NCI-H69 (cell line): ENCODE measurements around the gene BCL11B.

Experiments
- DNase-seq: peaks from one replicate; lab custom pipeline; 2025; lab: John Stamatoyannopoulos, UW

The BCL11B gene

GRCh38 chr14:99159341-99160340, 112.4 kb downstream of the BCL11B start:
- DNase-seq = no peak

- DNase-seq = no peak
Measured at GRCh38 chr14:99158646-99159165, 113.3 kb downstream of the BCL11B start.

DNA sequence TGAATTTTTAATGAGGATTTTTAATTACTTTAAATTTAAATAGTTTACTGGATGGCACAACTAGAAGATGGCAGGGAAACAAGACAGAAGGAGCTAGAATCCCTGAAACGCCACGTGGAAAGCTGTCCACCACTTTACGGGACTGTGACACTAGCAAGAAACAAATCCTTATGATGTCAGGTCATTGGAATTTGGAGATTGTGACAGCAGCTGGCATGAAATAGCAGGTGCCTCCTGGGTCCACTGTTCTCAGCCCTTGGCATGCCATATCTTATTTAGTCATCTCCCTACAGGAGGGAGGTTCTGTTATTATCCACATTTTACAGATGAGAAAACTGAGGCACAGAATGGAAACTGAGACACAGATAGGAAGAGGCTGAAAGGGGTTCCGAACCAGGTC, 113.8 kb downstream of the BCL11B start:
- no peak for DNase-seq

- DNase-seq = no peak
Measured at GRCh38 chr14:99157676-99158075, 114.3 kb downstream of the BCL11B start.

DNA sequence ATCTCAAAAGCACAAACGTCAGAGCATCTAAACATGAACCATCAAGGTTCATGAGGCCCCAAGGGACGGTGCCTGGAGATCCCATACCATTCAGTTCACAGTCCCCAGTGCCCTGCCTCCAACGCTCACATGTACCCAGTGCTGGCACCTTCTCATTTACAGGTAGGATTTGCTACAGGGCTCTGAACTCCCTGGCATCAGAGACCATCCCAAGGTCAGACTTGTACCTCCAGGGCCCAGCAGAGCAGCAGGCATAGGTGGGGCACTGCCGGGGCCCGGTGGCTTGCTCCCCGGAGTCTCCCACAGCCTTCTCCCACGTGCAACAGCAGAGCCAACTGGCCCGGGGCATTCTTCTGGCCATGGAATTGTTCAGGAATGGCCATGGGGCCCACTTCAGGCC, 114.8 kb downstream of the BCL11B start:
- no peak for DNase-seq

- no peak for DNase-seq
Measured at GRCh38 chr14:99156814-99157213, 115.2 kb downstream of the BCL11B start.

GRCh38 chr14:99156090-99156425, 115.9 kb downstream of the BCL11B start:
- DNase-seq = no peak

DNA sequence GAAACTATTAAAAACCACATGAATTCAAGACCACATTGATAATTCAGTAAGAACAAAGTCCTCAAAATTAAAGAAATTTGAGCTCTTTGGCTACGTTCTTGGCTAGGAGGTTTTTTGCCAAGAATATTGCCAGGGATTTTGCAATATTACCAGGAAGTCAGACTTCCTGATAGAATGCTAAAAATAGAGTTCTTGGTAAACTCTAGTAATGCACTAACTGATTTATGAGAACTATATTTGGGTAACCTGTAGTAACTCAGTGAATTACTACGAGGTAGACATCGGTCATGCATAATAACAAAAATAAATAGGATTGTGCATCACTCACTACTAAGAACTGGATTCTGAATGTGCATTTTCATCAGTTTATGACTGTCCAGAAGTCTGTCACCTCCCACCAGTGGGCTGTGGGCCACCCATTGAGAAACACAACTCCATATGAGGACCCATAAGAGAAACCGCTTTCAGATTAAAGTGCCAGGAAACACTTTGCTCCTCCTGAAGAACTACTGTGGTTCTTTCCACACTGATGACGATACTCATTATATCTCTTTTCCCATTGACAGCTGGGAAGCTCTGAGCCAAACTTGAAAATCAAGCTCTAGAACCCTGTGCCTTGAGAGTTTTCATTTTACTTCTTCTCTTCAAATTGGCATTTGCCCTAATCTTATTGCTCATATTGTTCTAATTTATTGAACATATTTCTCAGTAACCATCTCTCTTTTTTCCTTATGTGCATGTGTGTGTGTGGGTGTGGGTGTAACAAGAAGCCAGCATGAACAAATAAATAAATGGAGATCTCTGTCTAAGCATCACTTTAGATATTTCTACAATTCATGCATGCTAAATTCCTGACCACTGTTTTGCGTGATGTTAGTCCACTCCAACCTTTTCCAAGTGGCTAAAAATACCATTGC, 116.6 kb downstream of the BCL11B start:
- DNase-seq = no peak

- no peak for DNase-seq
Measured at GRCh38 chr14:99150236-99150635, 121.8 kb downstream of the BCL11B start.

DNA sequence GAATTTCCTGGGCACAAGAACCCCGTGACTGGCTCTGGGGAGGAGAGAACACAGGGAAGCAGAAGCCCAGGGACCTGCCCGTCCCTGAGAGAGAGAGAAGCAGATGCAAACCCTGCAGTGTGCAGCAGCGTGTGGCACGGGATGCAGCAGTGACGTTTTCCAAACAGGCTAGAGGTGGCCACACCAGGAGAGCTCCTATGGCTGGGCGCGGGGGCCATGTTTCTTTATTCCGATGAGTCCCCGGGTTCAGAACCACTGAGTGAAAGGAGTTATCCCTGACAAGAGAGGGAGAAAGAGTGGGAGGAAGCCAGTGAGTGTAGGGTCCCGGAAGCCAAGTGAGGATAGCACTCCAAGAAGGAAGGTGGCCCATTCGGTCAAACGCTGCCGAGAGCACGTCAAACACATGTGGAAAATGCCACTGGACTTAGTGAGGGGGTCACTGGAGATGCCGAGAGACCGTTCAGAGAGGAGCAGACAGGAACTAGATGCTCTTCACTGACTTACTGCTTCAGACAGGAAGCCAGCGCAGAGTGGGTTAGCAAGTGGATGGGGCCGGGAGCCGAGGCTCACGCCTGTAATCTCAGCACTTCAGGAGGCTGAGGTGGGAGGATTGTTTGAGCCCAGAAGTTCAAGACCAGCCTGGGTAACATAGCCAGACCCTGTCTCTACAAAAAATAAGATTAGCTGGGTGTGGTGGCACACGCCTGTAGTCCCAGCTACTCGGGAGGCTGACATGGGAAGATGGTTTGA, 123.0 kb downstream of the BCL11B start:
- DNase-seq = no peak

DNA sequence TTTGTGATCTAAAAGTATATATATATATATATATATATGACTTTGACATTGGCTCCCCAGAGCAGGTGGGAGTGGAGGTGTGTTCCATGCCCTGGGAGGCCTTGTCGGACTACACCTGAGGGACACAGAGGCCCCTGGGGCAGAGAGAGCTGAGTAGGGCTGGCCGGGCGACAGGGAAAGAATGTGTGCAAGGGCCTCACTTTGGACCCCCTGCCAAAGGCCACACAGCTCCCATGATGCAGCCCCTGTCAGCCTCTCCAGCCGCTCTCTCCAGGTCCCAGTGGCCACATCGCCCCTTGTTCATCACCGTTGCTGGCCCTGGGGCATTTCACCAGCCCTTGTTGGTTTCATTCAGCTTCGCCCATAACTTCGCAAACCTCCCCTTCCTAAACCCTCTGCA, 123.9 kb downstream of the BCL11B start:
- DNase-seq = no peak

DNA sequence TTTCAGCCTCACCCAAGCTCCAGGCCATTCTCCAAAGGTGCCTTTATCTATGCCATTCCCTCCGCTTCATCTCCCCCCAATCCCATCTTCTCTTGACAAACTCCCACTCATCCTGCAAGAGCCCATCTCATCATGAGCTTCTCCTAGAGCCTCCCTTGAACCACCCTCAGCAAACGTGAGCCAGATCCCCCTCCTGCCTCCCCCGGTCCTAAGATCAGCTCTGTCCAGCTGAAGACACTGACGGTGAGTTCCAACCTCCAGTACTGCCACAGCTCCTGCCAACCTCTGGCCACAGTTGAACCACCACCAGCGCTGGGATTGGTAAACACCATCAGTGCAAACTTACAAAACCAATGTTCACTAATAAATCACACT, 124.6 kb downstream of the BCL11B start:
- no peak for DNase-seq

DNA sequence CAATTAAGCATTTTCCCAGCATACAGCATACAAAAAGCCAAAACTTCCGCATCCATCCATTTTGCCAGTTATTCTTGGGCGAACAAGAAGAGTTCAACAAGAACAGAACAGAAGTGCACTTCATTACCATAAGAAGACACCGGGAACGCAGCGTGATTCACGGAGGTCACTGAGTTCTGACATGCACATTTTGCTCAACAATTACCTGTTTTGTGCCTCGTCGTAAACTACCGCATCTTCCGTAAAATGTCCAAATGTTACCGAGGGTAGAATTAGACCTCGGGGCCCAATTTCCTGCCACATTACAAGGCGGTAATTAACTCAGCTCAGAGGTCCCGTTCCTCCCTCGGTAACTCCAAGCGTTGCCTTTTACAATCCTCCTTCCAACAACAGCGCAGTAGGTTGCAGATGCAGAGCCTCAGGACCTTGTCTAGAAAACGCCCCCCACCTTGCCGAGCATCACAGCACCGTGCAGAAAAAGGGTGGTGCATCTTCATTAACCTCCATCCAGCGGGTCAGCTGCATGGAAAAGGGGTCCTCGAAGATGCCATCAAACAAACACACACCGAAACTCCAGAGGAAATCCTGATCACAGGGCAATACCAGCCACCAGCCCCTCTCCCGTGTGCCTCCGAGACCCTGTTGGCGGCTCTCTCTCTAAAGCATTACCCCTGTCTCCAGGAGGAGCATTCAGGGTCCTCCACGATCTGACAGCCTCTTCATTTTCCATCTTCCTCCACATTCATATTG, 125.2 kb downstream of the BCL11B start:
- DNase-seq = no peak

DNA sequence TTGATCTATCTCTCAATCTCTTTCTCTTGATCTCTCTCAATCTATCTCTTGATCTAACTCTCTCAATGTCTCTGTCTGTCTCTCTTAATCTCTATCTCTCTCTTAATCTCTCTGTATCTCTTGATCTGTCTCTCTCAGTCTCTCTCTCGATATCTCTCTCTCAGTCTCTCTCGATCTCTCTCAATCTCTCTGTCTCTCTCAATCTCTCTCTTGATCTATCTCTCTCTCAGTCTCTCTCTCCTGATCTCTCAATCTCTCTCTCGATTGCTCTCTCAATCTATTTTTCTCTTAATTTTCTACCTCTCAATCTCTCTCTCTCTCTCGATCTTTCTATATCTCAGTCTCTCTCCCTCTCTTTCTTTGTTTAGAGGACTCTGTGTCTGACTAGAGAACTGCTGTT, 126.7 kb downstream of the BCL11B start:
- no peak for DNase-seq

DNA sequence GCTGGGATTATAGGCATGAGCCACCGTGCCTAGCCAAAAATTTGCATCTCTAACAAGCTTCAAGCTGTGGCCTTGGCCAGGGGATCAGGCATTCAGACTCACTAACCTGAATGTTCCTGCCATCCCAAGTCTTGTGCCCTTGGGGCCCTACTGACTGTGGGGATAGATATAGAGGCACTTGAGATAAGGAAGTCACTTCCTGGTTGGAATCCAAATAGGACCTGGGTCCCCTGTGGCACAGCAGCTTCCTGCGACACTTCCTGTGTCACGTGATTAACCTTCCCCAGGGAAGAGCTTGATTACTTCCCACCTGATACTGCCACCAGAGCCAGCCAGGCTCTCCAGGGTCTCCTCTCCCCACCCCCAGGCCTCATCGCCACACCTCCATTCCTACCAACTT, 128.2 kb downstream of the BCL11B start:
- no peak for DNase-seq

DNA sequence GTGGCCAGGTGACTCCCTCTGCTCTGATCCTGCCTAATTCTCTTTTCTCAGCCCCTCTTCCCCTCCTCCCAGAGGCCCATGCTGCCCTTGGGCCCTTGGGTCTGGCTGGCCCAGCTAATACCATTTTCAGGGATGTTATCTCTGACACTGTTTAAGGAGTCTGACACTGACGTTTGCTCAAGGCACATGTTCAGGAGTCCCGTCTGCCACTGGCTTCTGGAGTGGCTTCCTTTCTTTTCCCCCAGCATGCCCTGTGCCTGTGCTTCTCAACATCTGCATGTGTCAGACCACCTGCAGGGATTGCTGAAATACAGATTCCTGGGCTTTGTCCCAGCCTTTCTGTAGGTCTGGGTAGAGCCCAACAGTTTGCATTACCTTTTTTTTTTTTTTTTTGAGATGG, 128.9 kb downstream of the BCL11B start:
- no peak for DNase-seq

- DNase-seq = no peak
Measured at GRCh38 chr14:99141236-99141635, 130.8 kb downstream of the BCL11B start.

DNA sequence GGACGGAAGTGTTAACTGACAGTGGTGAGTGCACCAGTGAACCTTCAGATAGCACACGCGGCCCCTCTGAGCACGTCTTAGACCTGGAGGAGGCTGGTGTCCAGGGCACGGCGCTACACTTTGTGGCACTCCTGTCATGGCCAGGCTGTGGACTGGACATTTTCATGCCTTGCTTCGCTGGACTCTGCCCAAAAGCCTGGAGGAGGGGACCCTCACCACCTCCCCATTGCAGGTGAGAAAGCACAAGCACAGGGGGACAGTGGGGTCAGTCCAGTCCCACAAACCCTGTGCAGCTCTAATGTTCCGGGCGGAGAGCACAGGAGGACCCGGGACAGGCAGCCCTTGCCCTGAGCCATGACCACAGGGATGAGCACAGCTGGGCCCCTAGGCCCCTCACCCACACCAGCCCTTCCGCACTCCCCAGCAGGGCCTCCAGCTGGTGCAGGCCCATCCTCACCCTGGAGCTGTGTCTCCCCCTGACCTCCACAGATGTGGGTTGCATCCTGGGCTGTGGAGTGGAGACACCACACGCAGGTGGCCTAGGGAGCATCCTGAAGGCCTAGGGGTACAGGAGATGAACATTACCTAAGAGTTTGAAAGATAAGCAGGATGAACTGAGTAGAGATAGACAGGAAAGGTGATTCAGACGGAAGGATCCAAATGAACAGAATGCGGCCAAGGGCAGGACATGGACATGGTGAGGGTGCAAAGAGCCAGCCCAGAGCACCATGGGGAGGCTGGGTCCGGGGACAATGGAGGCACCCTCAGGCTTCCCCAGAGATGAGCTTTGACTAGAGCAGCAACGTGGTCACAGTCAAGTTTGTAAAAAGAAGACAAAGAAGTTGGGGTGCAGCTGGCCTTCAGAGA, 132.8 kb downstream of the BCL11B start:
- DNase-seq = no peak

DNA sequence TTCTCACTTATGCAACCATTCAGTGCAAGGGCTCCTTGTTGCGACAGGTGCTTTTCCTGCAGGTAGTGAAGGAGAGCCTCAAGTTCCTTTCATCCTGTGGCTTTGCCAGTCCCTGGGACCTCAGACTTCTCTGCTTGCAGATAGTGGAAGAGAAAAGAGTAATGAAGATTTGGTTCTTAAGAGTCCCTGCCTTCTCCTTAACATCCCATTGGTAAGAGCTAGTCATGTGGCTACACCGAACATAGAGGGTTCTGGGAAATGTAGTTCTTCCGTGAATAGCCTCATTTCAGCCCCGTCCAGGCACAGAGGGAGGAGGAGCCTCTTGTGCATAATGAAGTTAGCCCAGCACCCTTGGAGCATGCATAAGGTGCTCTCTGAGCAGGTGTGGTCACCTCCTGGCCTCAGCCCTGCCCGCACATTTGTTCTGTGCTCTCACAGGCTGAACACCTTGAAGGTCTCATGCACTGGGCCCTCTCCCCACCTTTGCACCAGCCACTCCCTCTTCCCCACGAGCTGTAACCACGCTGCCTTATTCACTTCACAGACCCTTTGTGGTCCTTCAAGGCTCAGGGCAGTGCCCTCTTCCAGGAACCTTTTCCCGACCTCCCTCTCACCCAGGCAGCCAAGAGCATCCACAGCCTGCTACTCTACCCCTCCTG, 134.0 kb downstream of the BCL11B start:
- DNase-seq = no peak
